Stimulated activated CD4-positive, alpha-beta T cell treated with anti-CD3 and anti-CD28 coated beads, Interleukin-4, amount 100 ng/mL, for 24 hours (primary cell): ENCODE results near the gene SYNPR.

Source experiments
- DNase-seq: peaks from one replicate; pipeline ENCODE4 v3.0.0-alpha.2; 2020

SYNPR gene

DNA sequence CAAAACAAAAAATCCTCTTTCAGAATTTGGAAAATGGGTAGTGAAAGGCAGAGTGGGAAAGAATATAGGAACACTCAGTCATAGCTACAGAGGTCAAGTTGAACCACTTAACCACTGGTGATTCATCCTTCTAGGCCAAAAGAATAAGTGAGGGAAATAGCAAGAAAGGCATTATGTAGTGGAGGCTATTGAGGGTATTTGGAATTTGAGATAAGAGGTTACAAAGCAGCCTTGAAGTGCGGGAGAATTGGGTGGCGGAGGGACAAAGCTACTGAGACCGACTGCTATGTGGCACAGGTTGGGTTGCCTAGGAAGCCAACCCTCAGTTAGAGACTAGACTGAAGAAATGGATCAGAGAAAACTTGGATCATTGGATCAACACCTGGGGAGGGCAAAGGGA lies 109.5 kb downstream of the SYNPR start:
- DNase-seq, result no peak

DNA sequence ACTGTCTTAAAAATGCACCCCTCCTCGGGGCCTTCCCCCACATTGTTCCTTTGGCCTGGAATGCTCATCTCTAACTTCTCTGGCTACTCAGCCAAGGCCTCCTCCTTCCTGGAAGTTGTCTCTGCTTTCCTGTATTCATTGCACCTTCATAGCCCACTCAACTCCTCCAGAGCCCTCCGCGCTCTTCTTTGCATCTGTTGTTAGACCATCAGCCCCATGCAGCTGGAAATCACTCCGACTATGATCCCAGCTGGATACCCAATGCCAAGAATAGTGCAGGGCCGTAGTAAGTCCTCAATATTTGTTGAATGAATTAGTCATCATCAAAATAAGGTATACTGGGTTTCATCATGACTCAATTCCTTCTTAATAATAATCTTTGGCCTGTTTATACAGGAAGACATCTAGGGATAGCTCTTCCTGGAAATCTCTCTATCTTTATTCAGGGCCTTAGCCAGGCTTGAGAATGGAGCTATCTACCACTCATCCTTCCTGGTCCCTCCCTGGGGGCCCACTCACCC lies 112.7 kb downstream of the SYNPR start:
- no peak for DNase-seq

DNA sequence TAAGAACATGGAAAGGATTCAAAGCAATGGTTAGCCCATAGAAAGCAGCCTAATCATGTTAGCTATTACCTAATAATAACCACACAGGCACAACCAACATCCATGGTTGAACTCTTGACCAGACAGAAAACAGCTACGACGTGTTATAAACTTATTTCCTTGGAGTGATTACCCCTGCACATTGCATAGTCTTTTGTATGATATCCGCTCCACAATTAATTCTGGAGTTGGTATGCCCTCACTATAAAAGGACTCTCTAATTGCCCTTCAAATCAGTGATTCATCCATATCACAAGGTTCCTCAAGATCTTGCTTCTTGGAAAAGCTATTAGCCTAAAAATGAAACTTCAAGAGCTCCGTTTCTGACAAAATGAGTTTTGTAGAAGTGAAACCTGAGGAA lies 117.9 kb downstream of the SYNPR start:
- no peak for DNase-seq

DNA sequence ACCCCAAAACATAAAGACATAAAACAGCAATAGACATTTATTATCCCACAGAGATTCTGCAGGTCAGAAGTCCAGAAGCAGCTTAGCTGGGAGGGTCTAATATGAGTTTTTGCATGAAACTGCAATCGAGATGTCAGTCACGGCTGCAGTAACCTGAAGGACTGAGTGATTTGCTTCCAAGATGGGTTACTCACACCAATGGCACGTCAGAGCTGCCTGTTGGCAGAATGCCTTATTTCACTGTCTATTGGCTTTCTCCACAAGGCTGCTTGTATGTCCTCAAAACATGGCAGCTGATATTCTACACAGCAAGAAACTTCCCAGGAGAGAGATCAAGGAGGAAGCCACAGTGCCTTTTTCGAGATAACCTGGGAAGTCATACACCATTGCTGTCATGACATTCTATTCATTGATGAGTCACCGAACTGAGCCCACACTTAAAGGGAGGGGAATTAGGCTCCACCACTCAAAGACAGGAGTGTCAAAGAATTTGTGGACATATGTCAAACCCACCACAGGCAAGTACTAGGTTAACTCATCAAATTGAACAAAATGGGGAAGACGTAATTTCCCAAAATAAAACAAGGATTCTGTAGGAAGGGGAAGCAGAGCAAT lies 122.2 kb downstream of the SYNPR start:
- no peak for DNase-seq

DNA sequence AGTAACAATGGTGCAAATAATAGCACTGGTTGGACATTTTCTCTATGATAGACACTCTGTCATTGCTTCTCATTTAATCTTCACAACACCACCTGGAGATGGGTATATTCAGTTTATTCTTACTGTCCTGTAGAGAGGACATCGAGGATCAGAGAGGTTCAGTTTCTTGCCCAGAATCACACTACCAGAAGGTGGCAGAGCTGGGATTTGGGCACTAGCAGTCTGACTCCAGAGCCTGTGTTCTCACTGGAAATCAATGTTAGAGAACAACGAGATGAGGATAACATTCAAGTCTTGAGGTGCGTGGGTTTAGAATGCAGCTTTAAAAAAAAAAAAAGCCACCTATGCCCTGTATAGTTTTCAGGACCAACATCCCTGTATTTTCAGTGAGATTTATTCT lies 127.8 kb downstream of the SYNPR start:
- DNase-seq, result no peak

DNA sequence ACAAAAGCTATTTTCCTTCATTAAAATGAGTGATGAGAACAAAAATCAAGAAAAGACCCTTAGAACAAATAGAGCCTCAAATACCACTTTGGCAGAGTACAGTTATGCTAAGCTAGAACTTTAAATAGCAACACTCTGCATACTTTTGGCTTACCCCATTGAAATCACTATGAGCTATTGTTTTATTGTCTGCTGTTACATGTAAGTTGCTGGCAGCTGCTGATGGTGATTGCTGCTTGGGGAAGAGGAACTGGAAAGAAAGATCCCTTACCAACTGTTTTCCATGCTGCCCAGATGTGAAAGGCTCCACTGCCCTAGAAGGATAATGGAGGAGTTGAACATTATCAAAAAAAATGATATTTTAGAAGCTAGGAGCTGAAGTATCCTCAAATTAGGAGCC lies 135.4 kb downstream of the SYNPR start:
- DNase-seq, result no peak

DNA sequence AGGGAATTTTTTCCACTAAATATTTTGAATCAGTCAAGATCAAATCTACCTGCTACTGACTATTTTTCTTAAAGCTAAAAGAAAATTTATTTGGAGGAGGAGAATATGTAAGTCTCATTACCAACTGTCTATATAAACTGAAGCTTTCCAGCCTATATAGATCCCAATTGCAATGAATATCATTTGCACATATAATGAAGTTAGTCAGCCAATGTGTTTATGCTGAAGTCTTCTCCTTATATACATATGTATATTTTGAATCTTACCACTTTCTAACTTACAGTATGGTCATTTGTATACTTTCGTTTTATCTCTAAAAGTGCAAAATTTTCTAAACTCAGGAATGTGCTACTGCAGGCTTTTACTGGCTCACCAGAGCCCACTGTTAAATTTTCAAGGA lies 136.5 kb downstream of the SYNPR start:
- no peak for DNase-seq

DNA sequence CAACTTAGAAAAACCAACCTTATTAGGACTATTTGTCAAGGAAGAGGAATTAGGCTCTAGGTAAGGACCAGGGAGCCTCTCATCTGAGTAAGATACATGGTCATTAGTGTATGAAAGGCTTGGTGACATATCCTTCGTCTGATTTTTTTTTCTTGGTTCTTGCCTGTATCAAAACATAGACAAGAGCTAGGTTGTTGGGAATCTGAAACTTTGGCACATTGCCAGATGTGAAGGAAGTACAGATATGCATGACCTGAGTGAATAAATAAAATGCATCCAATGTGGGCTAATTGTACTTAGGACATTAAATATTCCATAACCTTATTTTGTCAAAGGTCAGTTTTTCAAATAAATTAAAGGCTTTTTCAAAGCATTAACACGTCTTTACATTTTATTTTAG lies 151.8 kb downstream of the SYNPR start:
- DNase-seq, result no peak

DNA sequence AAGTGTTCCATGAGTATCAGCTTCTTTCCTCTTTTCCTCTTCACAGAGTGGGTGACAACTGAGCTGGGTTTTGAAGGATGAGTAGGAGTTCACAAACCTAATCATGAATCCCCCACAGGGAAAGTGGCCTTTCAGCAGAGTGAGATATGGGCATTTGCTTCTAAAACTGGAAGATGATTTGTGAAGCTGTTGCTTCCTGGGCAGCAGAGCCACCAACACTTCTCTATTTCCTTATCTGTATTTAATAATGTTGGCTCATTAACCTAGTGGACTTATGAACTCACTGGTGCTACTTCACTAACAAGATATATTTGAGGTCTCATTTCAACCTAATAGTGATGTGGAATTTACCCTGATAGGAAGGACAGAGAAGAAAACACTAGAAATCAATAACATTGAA lies 152.8 kb downstream of the SYNPR start:
- no peak for DNase-seq

DNA sequence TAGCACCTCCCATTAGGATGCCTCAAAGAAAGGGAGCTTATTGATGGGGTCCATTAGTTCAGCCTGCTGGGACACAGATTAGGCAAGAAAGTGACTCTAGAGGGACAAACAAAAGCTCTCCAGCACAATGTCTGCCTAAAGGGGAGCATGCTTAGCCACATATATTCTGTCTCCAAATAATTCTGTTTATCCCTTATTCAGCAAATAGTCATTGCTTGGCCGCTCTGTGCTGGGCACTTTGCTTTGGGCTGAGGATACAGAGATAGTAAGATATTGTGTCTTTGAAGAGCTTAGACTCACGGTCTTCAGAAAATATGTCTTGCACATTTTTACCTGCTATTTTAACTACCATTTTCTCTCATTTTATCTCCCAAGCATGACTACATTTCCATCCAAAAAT lies 159.8 kb downstream of the SYNPR start:
- no peak for DNase-seq

DNA sequence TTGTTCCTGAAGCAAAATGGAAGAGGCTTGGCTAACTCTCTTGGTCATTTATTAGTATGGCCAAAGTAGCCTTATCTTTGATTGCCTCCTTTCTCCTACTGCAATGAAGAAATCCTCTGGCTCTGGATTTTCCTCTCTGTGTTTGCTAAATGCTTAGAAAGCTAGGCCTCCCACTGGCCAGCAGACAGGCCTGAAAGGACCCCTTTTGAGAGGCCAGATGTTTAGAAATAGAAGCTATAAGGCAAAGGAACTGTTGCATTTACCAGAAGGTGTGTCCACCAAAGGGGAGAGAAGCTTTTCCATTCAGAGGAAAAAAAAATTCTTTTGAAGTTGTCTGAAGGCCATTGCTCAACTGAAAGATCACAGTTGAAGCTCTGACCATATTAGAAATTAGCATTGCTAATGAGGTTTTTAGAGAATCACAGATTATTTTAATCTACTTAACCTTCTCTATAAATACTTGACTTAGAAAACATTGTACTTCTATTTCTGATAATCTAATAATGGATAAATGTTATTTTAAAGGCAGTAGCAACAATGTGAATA lies 160.8 kb downstream of the SYNPR start:
- DNase-seq, result no peak

DNA sequence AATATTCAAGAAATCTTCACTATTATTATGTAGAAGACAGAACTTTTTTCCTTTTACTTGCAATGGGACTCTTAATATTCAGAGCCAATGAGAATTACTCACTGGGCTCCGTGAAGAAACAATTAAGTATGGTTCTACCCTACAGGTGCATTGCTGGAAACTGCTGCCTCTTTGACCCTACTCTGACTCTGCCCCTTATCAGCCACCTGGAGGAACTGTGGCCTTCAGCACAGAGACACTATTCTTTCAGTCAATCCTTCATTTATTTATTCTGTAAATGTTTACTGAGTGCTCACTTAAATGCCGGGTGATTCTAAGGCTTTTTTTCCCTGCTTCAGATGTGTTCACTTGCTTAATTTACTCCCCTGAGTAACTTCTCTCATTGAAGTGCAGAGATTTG lies 163.2 kb downstream of the SYNPR start:
- DNase-seq, result no peak

DNA sequence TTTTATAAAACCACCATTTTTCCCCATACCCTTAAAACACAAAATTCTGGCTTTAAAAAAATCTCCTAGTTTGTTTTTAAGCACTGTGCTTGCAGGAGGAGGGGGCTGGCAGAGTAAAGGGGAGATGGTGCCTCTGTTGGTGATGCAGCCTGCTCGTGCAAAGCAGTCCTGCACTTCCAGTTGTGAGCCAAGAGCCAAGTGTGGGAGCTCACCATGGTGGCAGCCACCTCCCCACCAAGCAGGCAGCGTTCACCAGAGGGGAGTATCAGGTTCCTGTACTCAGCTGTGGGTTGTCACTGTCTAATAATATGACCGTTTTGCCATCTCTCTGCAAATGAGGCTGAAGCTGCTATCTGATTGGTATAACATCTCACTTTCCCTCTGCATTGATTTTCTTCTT lies 164.8 kb downstream of the SYNPR start:
- DNase-seq, result no peak

DNA sequence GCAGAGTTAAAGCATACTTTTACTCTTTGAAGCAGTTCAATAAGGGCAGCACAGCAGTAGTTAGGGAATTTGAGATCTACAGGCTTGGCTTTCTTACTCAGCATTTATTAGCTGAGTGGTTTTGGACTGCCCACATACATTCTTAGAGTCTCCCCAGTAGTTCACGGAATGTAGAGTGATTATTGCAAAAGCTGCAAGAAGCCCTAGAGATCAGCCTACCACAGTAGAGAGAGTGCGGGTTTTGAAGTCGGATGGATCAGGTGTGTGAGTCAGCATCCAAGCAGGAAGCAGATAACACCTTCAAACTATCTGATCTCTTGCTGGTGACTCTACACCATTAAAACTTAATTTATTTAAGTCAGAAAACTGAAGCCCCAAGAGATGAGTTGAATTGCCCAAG lies 171.9 kb downstream of the SYNPR start:
- DNase-seq, result no peak

DNA sequence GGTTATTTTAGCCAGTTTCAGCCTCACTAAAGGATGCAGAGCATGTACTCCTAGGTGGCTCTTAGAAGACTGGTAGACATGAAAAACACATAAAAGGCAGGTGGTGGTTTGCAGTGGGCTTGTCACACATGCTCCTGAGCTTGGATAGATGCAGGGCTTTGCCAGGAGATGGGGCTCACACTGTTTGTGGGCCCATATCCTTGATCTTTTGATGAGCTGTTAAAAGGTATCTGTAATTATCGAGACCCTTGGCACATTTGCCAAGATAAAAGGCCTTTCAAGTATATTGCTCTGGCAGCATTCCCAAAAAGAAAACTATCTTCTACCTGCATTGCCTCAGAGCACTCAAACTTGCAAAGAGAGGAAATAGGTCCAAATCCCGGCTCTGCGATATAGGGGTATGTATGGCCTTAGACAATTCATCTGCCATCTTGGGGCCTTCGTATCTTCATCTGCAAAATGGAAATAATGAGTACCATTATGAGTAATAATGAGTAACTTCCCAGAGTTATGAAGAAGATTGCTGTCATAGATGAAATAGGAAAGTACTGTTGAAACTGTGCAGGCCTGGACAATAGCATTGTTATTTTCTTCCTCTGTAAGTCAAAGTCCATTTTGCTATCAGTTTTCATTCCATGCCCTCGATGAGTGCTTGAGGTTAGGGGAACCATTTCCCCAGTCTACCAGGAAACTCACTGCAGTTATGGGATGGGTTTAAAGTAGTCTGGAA lies 172.7 kb downstream of the SYNPR start:
- DNase-seq, result no peak

DNA sequence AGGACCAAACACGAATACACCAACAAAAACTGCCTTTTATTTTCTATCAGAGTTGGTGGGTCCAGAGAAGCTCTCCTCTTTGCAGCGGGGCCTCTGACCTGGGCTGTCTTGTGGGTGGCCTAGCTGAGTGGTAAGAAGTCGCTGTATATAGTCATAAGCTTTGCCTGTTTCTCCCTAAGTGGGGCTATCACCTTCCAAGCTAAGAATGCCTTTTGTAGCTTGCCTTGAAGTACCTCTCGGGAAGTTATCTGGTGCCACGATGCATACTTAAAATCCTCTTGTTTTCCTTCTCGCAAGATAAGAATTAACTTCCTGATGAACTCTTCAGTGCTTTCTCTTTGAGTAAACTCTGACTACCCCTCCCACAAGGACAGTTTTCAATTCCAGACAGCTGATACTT lies 178.8 kb downstream of the SYNPR start:
- no peak for DNase-seq

DNA sequence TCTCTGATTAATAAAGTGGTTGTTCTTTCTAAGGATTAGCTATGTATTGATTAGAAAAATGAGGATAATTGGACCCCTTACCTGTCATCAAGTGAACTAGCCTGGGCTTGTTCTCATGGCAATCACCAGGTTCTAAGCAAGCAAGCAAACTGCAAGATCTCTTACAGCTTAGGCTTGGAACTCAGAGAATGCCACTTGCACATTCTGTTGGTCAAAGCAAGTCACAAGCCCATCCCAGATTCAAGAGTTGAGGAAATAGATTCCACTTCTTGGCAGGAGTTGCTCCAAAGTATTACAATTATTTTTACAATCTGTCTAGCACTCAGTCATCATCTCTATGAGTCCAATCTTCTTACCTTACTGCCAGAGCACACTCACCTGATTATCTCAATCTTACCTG lies 180.3 kb downstream of the SYNPR start:
- no peak for DNase-seq

DNA sequence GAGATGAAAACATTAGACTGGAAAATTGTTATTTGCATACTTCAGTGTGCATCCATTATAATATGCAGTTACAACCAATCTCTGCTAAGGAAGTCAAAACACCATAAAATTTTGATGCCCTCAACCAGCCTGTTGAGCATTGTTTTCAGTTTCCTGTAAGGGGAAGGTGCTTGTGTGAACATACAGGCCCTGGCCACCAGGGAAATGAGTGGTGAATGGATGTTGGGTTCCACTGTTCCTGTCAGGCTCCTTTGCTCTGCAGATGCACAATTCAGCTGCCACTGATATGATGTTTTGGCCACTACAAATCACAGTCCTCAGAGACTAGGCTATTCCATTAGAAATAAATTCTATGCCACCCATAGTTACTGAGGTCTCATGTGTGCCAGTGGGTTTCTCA lies 184.6 kb downstream of the SYNPR start:
- no peak for DNase-seq

DNA sequence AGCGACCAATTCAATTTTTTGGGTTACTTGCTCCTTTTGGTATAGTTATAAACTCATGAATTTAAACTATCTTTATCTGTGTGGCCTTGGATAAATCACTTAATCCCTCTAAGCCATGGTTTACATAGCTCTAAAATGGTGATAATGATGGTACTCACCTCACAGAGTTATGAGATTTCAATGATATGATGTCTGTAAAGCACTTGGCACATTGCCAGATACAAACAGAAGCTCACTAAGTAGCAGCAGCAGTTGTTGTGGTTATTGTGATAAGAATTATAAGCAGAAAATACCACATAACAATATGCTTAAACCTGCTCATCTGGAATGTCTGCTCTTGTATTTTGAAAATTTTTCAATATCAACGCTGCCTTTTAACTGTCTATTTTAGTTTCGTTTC lies 189.3 kb downstream of the SYNPR start:
- no peak for DNase-seq

DNA sequence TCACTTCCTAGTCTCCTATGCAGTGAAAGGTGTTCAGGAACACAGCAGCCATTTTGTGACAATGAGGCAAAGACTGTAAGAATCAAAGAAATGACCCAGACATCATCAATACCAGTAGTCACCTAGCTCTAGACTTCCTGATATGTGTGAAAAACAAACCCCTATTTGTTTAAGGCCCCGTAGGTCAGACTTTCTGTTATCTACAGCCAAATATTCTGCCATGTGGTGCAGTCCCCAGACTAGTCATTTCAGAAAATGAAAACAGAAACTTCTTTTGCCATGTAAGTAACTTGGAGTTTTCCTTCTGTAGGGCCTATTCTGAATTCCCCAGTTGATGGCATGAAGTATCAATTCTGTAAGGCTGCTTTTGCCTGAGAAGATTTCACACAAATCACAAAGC lies 192.6 kb downstream of the SYNPR start:
- no peak for DNase-seq

DNA sequence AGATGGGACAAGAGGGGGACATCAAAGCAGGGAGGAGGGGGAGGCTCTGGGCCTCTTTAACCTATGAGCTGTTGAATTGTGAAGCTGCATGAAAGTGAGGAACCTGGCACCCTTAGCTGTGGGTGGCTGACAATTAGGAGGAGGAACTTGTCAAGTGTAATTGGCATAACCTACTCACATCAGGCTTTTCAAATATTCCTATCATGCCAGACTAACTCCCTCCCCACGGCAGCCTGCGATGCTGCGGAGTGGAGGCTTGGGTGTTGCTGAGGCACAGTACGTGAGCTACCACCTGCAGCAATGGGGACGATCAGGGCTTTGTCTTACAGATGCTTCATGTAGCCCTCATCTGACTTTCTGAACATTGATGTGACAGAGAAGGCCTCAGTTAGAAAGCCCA lies 193.7 kb downstream of the SYNPR start:
- DNase-seq, result no peak

DNA sequence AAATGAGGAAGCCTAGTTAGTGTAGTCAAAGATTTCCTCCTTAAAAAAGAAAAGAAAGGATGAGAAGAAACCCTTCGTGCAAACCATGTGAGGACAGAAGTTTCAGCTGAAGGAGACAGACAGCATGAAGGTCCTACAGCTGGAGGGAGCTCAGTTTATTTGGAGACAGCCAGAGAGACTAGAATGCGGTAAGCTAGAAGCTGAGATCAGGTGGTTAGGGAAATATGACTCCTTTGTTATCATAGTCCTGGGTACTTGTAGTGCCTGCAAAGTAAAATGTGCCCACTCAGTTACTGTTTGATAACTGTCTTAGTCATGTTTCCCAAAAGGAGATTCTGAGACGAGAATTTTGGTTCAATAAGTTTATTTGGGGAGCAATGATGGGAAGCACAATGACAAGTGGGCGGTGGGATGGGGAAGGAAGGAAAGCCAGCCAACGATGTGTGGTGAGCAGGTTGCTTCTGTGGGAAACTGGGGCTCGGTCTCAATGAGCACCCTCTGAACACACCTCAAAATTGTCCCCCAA lies 195.6 kb downstream of the SYNPR start:
- no peak for DNase-seq

DNA sequence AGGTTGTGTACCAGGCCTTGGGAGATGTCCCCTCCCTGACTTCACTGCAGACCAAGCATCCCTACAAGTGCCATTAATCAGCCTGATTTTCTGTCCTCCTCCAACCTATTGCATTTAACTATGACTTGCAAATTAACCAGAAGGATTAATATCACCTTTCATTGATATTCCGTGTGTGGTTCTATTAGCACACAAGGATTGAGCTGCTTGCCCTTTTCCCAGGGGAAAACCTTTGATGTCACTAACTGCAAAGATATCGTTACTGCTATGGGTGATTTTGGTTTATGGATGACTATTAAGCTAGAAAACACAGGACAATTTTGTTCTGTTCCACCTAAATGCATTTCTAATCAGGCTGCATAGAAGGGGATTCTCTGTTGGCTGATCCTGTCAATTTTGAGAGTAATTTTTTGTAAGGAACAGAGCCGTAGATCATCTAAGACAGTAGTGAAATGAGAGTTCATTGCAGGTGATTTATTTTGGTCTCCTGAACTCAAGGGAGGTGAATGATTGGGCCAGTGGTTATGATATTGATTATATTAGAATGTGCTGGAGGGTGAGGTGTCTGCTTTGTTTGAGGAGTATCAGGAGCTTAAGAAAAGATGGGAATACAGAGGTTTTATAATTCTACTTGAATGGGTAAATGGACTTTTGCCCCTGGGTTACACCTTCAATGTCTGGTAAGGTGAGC lies 196.9 kb downstream of the SYNPR start:
- DNase-seq, result no peak
